TTC549 (cell line): ENCODE results near the gene SIL1.
"Not testable (repeated sequence)": the region's sequence is repeated elsewhere in the genome, so short reads cannot be mapped to it uniquely, and the experiment has no call there.

Source experiments
- FAIRE-seq: peaks from 2 replicates; lab custom pipeline; 2012; peaks lifted over from hg19 to GRCh38; lab: Jason Lieb, UNC

SIL1 gene

DNA sequence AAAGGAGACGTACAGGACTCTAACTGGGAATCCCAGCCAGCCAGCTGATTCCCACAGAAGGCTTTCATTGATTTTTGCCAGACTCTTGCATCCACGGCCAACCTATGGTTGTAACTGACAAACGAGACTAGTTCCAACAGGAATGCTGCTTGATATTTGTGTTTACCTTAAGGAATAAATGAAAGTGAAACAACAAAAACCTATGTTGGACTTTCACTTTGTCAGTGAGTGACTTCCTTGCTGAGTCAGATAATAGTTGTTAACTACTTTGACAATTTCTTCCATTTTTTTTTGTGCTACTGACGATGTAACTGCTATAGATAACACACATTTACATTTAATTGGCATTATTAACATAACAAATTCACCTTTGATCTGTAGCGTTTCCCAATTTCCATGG is 259.6 kb downstream of the SIL1 start:
- FAIRE-seq = no peak

DNA sequence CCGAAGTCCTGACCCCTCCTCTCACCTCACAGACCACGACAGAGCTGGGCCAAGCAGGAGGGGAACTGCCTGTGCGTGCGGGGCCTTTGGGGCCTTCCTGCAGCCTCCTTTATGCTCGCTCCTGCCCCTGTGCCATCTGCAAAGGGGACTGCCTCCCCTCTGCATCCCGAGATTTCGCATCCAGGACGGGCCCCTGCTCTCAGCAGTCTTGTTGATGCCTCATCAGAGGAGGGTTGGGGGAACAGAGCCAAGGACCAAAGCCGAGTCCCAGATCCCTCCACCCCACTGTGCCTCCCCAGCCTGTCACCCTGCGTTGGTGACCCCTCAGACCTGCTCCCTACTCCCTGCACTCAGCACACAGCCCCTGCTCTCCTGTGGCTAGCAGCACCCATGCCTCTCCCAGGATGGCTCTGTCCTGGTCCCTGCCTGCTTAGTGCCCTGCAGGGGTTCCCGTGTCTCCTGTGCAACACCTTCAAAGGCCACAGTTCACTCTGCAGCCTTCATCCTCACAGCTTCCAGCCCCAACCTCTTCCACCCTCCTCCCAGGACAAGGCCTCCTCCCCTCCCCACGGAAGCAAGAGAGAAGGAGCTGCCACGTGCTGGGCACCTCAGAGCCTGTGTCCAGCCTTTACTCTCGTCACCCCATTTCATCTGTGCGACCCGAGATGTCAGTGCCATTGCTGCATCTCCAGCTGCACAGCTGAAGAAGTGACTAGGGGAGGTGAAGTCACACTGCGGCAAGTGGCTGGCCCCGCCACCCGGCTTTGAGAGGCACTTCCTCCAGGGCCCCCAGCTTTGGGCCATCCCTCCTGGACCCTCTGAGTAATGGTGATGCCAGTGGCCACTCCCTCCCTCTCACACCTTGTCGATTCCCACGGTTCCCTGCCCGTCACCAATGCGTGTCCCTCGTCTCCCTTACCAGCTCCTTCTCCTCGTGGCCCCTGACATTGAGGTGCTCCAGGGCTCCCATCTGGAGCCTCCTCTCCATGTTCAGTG is 260.5 kb downstream of the SIL1 start:
- no peak for FAIRE-seq

DNA sequence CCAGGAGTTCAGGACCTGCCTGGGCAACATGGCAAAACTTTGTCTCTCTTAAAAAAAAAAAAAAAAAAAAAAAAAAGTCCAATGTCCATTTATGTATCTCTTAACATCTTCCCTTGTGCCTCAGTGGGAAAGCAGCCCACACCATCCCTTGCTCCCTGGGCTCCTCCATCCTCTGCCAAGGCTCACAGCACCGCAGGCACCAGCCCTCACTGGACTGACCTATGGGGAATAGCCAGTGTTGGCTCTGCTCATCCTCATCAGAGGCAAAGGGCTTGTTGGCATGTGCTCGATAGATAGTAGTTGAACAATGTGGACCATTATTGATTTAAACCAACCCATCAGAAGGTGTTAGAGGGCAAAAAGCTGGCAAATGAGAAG is 261.2 kb downstream of the SIL1 start:
- no peak for FAIRE-seq

DNA sequence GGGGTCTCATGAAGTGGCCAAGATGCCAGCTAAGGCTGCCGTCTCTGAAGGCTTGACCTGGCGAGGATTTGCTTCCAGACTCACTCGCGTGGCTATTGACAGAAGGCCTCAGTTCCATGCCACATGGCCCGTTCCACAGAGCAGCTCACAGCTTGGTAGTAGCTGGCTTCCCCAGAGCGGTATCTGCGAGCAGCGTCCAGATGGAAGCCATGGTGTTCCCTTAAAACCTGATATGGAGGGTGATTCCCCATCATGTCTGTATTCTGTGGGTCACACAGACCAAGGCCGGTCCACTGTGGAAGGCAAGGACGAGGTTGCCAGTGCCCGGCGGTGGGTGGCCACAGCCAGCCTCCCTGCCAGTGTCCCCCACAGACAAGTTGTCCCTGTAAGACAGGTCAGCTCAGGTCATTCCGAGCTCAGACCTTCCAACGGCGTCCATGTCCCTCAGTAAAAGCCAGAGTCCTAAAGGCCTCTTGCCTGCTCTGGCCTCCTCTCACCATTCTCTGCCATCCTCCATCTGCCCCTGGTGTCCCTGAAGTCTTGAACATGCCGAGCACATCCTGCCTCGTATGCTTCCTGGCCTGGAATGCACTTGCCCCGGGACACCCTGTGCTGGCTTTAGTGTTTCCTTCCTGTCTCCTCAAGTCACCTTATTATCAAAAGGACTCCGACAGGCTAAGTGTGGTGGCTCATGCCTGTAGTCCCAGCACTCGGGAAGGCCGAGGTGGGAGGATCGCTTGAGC is 261.8 kb downstream of the SIL1 start:
- no peak for FAIRE-seq

DNA sequence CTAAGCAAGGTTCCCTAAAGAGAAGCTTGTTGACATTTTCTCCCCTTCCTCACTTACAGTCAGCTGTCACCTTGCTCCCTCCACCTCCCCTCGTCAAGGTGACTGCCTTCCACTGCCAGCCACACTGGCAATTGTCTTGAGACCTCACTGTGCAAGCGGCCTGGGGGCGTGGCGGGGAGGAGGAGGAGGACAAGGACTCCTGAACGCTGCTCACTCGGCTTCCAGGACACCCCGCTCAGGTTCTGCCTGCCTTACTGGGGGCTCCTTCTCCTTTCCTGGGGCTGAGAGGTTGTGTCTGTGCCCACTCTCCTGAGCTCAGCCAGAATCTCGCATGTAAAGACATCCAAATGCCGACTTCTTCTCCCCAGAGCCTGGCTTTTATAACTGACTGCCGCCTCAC is 262.7 kb downstream of the SIL1 start:
- FAIRE-seq = no peak

DNA sequence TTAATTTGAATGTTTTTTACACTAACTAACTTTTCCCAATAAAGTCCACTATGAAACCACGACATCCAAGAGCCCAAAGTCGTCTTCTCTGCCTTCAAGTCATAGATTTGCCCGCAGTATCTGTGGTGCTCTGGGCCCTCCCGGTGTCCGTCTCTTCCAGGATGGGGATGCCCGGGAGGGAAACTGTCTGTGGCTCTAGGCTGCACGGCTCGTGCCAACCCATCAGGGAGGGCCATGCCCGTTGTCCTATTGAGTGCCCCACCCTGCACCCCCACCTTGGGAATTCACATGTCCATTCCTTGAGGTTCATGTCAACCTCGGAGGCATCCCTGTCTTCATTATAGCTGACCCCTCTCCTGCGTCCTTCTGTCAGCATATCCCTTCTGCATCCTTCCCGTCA is 263.2 kb downstream of the SIL1 start:
- FAIRE-seq = no peak

DNA sequence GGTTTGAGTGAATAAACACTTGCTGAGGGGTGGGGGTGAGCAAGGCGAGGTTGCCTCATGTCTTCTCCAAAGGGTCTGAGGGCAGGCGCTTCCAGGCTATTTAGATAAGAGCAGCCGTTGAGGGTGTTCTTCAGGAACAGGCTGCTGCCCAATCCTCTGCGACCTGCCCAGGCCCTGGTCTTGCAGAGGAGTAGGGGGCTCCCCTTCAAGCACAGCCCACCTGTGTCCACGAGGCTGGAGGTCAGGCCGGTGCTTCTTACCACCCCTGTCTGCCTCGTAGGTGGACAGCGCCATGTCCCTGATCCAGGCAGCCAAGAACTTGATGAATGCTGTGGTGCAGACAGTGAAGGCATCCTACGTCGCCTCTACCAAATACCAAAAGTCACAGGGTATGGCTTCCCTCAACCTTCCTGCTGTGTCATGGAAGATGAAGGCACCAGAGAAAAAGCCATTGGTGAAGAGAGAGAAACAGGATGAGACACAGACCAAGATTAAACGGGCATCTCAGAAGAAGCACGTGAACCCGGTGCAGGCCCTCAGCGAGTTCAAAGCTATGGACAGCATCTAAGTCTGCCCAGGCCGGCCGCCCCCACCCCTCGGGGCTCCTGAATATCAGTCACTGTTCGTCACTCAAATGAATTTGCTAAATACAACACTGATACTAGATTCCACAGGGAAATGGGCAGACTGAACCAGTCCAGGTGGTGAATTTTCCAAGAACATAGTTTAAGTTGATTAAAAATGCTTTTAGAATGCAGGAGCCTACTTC is 264.5 kb downstream of the SIL1 start:
- FAIRE-seq = no peak

DNA sequence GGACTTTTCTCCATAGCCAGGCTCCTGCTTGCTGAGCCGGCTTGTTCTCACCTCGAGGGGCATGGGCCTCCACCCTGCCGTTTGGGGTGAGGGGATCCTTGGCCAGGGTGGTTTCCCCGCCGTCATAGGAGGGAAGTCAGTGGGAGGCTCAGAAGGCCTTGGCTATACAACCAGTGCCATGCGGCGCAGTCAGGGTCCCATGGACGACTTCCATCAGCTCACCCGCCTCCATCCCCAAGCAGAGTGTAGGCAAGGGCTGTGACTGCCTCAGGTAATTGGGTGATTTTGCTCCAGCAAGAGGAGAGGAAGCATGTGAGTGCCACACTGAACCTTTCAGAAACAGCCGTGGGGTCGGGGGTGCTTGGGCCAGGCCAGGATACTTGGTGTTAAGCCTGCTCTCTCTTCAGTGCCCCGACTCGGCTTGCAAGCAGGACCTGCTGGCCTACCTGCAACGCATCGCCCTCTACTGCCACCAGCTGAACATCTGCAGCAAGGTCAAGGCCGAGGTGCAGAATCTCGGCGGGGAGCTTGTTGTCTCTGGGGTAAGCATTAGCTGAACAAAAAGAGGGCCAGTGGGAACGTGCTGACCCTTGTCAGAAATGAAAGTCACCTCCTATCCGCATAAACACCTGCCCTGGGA is 265.9 kb downstream of the SIL1 start:
- no peak for FAIRE-seq

DNA sequence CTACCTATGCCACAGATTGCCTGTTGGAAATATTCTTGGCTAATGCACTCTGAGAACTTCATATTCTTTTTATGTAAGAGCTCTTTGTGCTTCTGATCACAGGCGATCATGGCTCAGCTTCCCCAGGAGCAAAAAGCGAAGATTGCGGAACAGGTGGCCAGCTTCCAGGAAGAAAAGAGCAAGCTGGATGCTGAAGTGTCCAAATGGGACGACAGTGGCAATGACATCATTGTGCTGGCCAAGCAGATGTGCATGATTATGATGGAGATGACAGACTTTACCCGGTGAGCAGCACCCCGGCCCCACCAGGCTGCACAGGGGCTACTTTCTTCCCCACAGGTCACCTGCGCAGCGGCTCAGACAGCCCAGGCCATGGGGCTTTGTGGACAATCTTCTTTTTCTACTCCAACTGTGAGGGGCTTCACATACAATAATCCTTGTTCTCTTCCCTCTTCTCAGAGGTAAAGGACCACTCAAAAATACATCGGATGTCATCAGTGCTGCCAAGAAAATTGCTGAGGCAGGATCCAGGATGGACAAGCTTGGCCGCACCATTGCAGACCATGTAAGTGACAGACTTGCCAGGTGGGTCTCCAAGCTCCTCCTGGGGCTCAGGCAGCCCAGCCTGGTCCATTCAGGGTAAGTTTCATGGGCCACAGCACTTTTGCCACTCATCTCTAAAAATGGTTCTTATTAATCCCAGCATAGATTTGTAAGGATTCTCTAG is 267.6 kb downstream of the SIL1 start:
- FAIRE-seq = no peak

DNA sequence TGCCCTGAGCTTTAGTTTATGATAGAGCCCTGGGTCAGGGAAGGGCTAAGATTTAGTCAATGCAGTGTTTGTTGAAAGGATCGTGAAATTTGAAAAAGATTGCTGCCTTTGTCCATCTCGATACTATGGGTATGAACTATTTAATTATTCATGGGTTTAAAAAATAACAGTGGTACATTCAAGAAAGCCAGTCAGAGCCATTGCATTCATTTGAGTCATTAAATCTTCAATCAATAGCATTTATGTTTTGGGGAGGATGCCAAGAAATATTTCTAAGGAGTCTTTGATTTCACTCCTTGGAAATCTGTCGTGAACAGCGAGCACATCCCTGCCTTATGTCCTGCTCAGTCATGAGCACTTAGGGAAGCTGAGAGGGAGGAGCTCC is 268.6 kb downstream of the SIL1 start:
- no peak for FAIRE-seq

DNA sequence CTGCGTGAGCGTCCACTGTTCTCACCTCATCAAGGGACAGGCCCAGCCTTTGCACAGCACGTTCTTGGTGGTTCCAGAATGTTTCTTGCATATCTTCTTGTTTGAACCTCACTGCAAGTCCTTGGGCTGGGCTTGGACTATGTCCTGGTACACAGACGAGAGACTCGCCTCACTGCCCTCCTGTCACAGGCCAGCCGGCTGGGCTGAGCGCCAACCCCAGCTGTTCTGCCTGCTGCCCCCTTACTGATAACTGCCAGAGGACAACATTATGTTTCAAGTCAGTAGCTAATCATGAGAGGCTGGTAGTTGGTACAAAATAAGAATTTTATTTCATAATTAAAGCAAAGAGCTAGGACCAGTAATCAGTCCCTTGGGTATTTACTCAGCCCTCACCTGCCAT is 270.2 kb downstream of the SIL1 start:
- FAIRE-seq = no peak

DNA sequence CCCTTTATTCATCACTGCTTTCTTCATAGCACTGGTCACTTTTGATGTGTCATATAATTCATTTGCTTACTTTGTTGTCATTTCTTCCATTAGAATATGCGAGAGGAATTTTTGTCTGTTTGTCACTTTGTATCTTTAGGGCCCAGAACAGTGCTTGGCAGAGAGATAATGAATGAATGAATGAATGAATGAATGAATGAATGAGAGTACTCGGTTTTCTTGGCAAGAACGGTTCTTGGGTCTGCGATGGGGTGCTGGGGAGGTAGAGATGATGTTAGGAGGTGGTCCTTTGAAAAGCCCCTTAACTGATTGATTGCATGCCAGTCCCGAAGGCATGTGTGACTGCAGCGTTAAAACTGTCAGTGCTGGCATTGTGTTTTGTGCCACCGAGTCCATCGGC is 270.6 kb downstream of the SIL1 start:
- FAIRE-seq = no peak

DNA sequence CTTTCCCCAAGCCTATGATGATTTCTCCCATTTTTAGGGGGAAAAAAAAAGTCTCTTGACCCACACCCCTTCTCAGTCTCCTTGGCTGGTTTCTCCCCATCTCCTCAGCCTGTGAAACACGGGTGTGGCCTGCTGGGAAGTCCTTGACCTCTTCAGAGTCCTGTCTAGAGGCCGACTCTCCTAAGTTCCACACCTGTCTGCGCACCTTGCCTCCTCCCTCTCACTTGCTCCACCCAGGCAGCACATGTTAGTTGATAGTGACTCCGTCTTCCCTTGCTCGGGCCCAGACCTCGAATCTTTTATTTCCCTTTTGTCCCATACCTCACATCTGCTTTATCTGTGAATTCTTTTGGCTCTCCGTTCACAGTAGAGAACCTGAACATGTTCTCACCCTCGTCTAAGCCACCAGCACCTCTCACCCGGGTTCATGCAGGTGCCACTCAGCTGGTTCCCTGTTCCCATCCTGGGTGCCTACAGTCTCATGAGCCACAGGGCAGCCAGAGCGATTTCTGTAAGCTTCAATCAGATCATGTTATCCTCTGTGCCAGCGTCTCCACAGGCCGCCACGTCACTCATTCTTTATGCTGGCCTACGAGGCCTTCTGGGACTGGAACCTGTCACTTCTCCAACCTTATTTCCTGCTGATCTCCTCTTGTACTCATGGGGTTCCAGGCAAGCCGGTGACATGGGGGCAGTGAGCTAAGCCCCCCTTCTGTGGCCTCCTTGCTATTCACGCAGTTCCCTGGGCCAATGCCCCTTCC is 271.3 kb downstream of the SIL1 start:
- FAIRE-seq = no peak

DNA sequence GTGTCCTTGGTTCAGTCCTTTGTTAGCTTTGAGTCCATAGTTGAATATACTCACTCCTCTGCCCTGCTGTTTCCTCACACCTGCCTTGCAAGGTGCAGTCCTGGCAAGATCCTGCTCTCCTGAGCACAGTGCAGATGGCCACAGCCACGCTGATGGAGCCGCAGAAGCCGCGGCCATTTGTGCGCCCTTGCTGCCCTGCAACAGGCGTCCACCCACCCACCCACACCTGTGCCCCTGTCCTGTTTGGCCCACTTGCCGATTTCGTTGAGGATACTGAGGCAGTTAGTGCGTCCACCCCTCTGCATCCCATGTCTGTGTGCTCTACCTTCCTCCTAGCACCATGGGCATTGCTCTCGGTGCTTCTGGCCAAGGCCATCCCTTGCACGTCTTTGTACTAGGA is 271.9 kb downstream of the SIL1 start:
- no peak for FAIRE-seq

DNA sequence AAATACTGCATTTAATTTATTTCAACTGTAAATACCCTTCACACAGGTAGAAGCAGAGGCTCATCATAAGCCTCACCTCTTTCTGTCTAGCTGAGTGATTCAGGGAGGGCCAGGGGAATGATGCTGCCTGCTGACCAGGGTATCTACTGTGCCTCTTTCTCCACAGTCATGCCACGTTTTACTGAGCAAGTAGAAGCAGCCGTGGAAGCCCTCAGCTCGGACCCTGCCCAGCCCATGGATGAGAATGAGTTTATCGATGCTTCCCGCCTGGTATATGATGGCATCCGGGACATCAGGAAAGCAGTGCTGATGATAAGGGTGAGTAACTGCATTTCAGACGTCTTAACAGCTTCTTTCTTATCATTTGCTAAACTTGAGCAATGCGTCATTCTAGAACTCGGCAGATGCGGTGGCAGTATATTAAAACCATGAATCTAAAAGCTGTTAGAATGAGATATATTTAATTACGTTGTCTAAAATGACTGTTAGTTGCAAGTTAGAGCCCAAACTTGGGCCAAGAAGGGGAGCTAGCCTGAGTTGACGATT is 273.0 kb downstream of the SIL1 start:
- FAIRE-seq = no peak

DNA sequence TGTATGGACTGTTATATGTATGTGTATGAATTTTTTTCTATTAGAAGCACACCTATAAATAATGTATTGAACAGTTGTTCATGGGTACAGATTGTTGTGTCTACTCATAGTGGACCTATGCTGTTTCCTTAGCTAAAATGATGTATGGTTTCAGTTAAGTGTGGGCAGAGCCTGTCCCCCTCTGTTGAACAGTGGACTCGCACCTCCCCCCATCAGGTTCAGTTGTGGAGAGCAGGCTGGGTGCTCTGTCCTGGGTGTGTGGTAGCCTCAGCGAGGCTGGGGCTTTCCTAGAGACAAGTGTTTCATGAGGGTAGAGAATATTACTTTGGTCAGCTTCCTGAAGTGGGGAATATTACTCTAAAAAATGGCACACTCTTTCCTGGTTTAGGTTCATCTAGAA is 275.7 kb downstream of the SIL1 start:
- FAIRE-seq = no peak

DNA sequence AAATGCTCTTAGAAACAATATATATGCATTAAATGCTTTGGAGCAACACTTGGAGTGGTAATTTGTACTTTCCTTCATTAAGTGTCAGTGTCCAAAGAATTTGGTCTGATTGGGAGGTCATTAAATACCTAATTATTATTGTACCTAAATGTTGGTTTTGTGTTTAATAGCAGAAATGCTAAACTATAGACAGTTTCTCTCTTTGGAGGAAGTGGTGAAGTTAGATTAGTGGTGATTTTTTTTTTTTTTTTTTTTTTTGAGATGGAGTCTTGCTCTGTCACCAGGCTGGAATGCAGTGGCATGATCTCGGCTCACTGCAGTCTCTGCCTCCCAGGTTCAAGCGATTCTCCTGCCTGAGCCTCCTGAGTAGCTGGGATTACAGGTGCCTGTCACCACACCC is 276.8 kb downstream of the SIL1 start:
- FAIRE-seq = not testable (repeated sequence)

DNA sequence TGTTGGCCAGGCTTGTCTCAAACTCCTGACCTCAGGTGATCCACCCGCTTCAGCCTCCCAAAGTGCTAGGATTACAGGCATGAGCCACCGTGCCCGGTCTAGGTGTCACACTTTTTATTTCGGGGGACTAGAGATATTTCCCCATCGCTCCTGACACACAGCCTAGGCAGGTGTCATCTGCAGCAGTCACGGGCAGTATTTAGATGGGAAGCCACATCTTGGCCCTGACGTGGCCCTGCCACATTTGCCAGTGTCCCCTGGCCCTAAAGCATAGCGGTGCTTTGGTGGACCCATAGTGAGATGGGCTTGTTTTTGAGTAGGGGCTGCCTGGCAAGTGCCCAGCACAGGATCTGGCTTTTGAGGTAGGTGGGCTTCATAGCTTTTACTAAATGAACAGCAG is 278.0 kb downstream of the SIL1 start:
- FAIRE-seq = no peak

DNA sequence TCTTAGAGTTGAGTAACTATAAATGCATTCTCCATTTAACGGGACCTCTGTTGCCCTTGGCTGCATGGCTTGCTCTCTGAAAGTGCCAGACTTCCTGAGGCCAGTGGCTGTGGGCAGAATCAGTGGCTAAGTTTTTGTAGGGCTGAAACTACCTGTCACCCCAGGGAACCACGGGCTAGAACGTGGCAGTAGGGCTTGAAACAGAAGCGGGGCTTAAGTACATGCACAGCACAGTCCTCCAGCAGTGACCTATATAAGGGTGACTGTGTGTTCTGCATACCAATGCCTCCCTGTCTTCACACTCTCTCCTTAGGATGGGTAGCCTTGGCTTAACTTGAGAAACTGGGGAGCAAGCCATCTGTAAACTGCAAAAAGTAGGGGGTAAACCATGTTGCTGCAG is 279.5 kb downstream of the SIL1 start:
- FAIRE-seq = no peak

DNA sequence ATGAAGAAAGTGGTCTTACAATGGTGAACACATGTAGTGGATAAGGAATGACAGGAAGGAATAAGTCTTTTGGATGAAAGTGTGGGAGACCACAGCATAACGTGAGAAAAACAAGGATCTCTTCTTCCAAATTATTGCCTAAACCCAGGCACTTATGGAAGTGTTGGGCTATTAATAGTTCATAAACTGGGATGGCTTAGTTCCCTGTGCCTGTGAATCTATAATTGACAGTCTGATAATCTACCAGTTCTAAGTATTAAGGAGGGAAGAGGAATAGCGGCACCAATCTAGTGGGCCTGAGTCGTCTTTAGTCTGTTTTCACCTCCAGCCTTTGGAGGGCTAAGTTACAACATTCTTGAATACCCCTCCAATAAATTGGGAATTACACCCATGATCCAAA is 283.8 kb downstream of the SIL1 start:
- FAIRE-seq = no peak

DNA sequence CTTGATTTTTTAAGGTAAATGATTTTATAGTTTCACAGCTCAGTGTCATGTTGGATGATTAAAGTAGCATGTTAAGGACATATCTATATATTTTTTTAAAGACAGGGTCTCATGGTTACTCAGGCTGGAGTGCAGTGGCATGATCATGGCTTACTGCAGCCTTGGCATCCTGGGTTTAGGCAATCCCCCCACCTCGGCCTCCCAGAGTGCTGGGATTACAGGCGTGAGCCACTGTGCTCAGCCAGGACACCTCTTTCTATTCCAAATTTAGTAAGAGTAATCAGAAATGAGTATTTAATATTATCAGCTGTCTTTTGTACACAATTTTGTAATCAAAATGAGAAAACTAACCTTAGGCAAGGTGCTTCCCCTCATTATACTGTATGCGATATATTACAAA is 284.4 kb downstream of the SIL1 start:
- no peak for FAIRE-seq
